ENCODE results near the gene WWOX. TPM values are rescaled to one million over a fixed set of nuclear protein-coding genes. Genes with fewer than 3 reads are reported as not detected.

The WWOX gene
- total RNA-seq, 2 donors from 2014 or later: 30.0 to 35.4 TPM

- DNase-seq: no peak
- peaks cover 19% of the 10 kb centered on the region for H3K9me3 ChIP-seq (ENCODE audit: control insufficient read depth, low read length)
- H3K9me3 Mint-ChIP-seq: peaks cover 17% of the 10 kb centered on the region
- H3K27me3 ChIP-seq (ENCODE audit: control insufficient read depth, insufficient read depth, low read length, poor library complexity, severe bottlenecking): no peaks in the 10 kb centered on the region
- 100% methylated on average over 1 of the region's 1 CpG for WGBS, 2 experiments (ENCODE audit: insufficient coverage in 1 of 2, insufficient read length in 1 of 2)
- peaks cover 10% of the 10 kb centered on the region for H3K4me1 Mint-ChIP-seq
- H3K27ac Mint-ChIP-seq: no peak overlapping the region
- no peak overlapping the region for H3K4me3 Mint-ChIP-seq
- H3K27ac ChIP-seq (ENCODE audit: low read depth, low read length): no peak overlapping the region
- no peak for TF ChIP-seq CTCF (conservative IDR thresholded peaks at IDR 0.05)
- H3K4me3 ChIP-seq (ENCODE audit: low read length): no peak overlapping the region
- peaks cover 9% of the 10 kb centered on the region for H3K4me1 ChIP-seq (ENCODE audit: control insufficient read depth, insufficient read depth, low read length)
- H3K36me3 Mint-ChIP-seq (ENCODE audit: low read depth): no peaks in the 10 kb centered on the region
- peaks cover 7% of the 10 kb centered on the region for H3K36me3 ChIP-seq (ENCODE audit: control insufficient read depth, insufficient read depth, low read length)
- no peak overlapping the region for H3K9ac ChIP-seq (ENCODE audit: extremely low read depth, low read length, poor library complexity, severe bottlenecking)
- peaks cover 6% of the 10 kb centered on the region for H3K27me3 Mint-ChIP-seq (ENCODE audit: insufficient read depth)
These were observed 364.1 kb downstream of the WWOX start for GRCh38 chr16:78463591-78463990.

GRCh38 chr16:78464833-78465232 is 365.4 kb downstream of the WWOX start:
- H3K9ac ChIP-seq (ENCODE audit: extremely low read depth, low read length, poor library complexity, severe bottlenecking): no peak overlapping the region
- H3K9me3 Mint-ChIP-seq: peaks cover 17% of the 10 kb centered on the region
- no peaks in the 10 kb centered on the region for H3K27me3 ChIP-seq (ENCODE audit: control insufficient read depth, insufficient read depth, low read length, poor library complexity, severe bottlenecking)
- peaks cover 6% of the 10 kb centered on the region for H3K27me3 Mint-ChIP-seq (ENCODE audit: insufficient read depth)
- H3K4me3 ChIP-seq (ENCODE audit: low read length): no peak overlapping the region
- peaks cover 19% of the 10 kb centered on the region for H3K9me3 ChIP-seq (ENCODE audit: control insufficient read depth, low read length)
- no peak for DNase-seq
- 92 to 97% methylated on average over 2 to 3 of the region's 3 CpGs for WGBS, 2 experiments (ENCODE audit: insufficient coverage in 1 of 2, insufficient read length in 1 of 2)
- no peak overlapping the region for H3K27ac ChIP-seq (ENCODE audit: low read depth, low read length)
- no peak overlapping the region for H3K27ac Mint-ChIP-seq
- H3K4me1 Mint-ChIP-seq: peaks cover 19% of the 10 kb centered on the region
- H3K4me3 Mint-ChIP-seq: no peak overlapping the region
- H3K36me3 ChIP-seq (ENCODE audit: control insufficient read depth, insufficient read depth, low read length): peaks cover 7% of the 10 kb centered on the region
- H3K36me3 Mint-ChIP-seq (ENCODE audit: low read depth): no peaks in the 10 kb centered on the region
- no peak for TF ChIP-seq CTCF (conservative IDR thresholded peaks at IDR 0.05)
- peaks cover 11% of the 10 kb centered on the region for H3K4me1 ChIP-seq (ENCODE audit: control insufficient read depth, insufficient read depth, low read length)

GRCh38 chr16:78465730-78466129 is 366.3 kb downstream of the WWOX start:
- Histone ChIP-seq H3K36me3 (ENCODE audit: control insufficient read depth, insufficient read depth, low read length) (peaks cover 3% of the 10 kb centered on the region), H3K4me3 (ENCODE audit: low read length) (no peak overlapping the region), H3K27me3 (ENCODE audit: control insufficient read depth, insufficient read depth, low read length, poor library complexity, severe bottlenecking) (no peaks in the 10 kb centered on the region), H3K27ac (ENCODE audit: low read depth, low read length) (no peak overlapping the region), H3K4me1 (ENCODE audit: control insufficient read depth, insufficient read depth, low read length) (peaks cover 15% of the 10 kb centered on the region), H3K9ac (ENCODE audit: extremely low read depth, low read length, poor library complexity, severe bottlenecking) (no peak overlapping the region), H3K9me3 (ENCODE audit: control insufficient read depth, low read length) (peaks cover 19% of the 10 kb centered on the region)
- Mint-ChIP-seq H3K27ac (no peak overlapping the region), H3K27me3 (ENCODE audit: insufficient read depth) (peaks cover 6% of the 10 kb centered on the region), H3K4me1 (peaks cover 24% of the 10 kb centered on the region), H3K4me3 (no peak overlapping the region), H3K9me3 (peaks cover 17% of the 10 kb centered on the region), H3K36me3 (ENCODE audit: low read depth) (no peaks in the 10 kb centered on the region)
- 98 to 100% methylated on average over 5 to 6 of the region's 6 CpGs for WGBS, 2 experiments (ENCODE audit: insufficient coverage in 1 of 2, insufficient read length in 1 of 2)
- TF ChIP-seq CTCF (conservative IDR thresholded peaks at IDR 0.05): no peak
- no peak for DNase-seq

Measured in endodermal cell (in vitro differentiated cells).